Smooth muscle cell (in vitro differentiated cells): ENCODE data around the gene MAD2L2. TPM values are rescaled to one million over a fixed set of nuclear protein-coding genes. Genes with fewer than 3 reads are reported as not detected.

ENCODE experiments used
- DNase-seq: peaks from one replicate; lab custom pipeline; 2025; ENCODE audit not compliant: unreplicated experiment; lab: John Stamatoyannopoulos, UW
- H2AFZ ChIP-seq: fragments of 200-600 bp; sonication (generic); 2 replicates; pipeline ENCODE4 v1.6.0; 2016; ENCODE audit warnings: antibody characterized with exemption, low read depth, mild to moderate bottlenecking
- H3F3A ChIP-seq: fragments of 200-600 bp; sonication (generic); 2 replicates; pipeline ENCODE4 v1.6.0; 2017; ENCODE audit warnings: antibody characterized with exemption, low read depth
- H3K27ac ChIP-seq: fragments of 200-600 bp; sonication (generic); 2 replicates; pipeline ENCODE4 v1.5.1; 2016; ENCODE audit warnings: low read depth, mild to moderate bottlenecking
- H3K27me3 ChIP-seq: fragments of 200-600 bp; sonication (generic); 2 replicates; pipeline ENCODE4 v1.6.1; 2016; ENCODE audit warnings: low read depth, mild to moderate bottlenecking
- H3K36me3 ChIP-seq: fragments of 200-600 bp; sonication (generic); 2 replicates; pipeline ENCODE4 v1.5.1; 2016; ENCODE audit warnings: low read depth
- H3K4me1 ChIP-seq: fragments of 200-600 bp; sonication (generic); 2 replicates; pipeline ENCODE4 v1.5.1; 2016; ENCODE audit warnings: low read depth
- H3K4me2 ChIP-seq: fragments of 200-600 bp; sonication (generic); 2 replicates; pipeline ENCODE4 v1.6.0; 2016; ENCODE audit warnings: mild to moderate bottlenecking
- H3K4me3 ChIP-seq: fragments of 200-600 bp; sonication (generic); 2 replicates; pipeline ENCODE4 v1.5.1; 2016; ENCODE audit warnings: mild to moderate bottlenecking
- H3K79me2 ChIP-seq: fragments of 200-600 bp; sonication (generic); 2 replicates; pipeline ENCODE4 v1.6.0; 2016; ENCODE audit warnings: low read depth, mild to moderate bottlenecking
- H3K9ac ChIP-seq: fragments of 200-600 bp; sonication (generic); 2 replicates; pipeline ENCODE4 v1.6.0; 2016; ENCODE audit warnings: low read depth
- H3K9me3 ChIP-seq: fragments of 200-600 bp; sonication (generic); replicated peaks from 2 replicates; pipeline ENCODE4 v1.5.1; 2016; ENCODE audit warnings: low read depth
- H4K20me1 ChIP-seq: fragments of 200-600 bp; sonication (generic); 2 replicates; pipeline ENCODE4 v1.6.0; 2016; ENCODE audit warnings: low read depth
- WGBS: methylation state at CpG from one replicate; pipeline ENCODE4 v1.1.7; 2016; ENCODE audit warnings: low lambda C conversion rate; 5-methylcytosine and 5-hydroxymethylcytosine counted together
- polyA plus RNA-seq: library from polyadenylated mRNA; unstranded; fragments of >200 nt; fragmentation: Nextera tagmentation; extraction: Ambion mirVana; gene quantifications from 2 replicates; pipeline ENCODE4 v1.2.1, GENCODE V29; 2016
- total RNA-seq: library from RNA; depleted of rRNA; stranded (reverse); fragments of >200 nt; gene quantifications from 2 replicates; pipeline ENCODE4 v1.2.3, GENCODE V29; 2014
- TF ChIP-seq, protein P1 (sequence below): fragments of 200-600 bp; sonication (generic); IDR thresholded peaks from 2 replicates; pipeline ENCODE4 v1.5.1; 2017; ENCODE audit warnings: borderline replicate concordance, mild to moderate bottlenecking, antibody characterized with exemption; ENCODE audit not compliant: insufficient read depth, poor library complexity, severe bottlenecking

MAD2L2 gene
- total and polyA plus RNA-seq, 2 experiments from 2014 or later, result 46.0 to 87.4 TPM

DNA sequence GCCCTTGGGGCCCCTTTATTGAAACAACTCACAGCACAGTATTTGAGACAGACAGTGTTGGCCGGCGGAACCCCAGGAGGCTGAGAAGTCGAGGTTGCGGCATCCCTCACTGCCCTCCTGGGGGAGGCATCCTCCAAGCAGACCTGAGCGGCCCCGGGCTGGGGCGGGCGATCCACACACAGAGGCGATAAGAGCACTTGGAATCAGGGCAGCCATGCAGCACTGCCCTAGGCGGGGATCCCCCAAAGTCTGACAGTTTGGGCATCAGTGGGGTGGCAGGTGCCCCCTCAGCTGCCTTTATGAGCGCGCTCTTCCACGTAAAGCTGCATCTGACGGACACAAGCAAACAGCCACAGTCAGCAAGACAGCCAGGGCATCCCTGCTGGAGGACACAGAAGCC lies 6.5 kb downstream of the MAD2L2 start:
- H3K4me2 ChIP-seq, result no peak overlapping the region
- no peaks in the 10 kb centered on the region for H4K20me1 ChIP-seq
- H3K27me3 ChIP-seq, result no peaks in the 10 kb centered on the region
- no peaks in the 10 kb centered on the region for H3F3A ChIP-seq
- TF ChIP-seq, protein P1, sequence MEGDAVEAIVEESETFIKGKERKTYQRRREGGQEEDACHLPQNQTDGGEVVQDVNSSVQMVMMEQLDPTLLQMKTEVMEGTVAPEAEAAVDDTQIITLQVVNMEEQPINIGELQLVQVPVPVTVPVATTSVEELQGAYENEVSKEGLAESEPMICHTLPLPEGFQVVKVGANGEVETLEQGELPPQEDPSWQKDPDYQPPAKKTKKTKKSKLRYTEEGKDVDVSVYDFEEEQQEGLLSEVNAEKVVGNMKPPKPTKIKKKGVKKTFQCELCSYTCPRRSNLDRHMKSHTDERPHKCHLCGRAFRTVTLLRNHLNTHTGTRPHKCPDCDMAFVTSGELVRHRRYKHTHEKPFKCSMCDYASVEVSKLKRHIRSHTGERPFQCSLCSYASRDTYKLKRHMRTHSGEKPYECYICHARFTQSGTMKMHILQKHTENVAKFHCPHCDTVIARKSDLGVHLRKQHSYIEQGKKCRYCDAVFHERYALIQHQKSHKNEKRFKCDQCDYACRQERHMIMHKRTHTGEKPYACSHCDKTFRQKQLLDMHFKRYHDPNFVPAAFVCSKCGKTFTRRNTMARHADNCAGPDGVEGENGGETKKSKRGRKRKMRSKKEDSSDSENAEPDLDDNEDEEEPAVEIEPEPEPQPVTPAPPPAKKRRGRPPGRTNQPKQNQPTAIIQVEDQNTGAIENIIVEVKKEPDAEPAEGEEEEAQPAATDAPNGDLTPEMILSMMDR, result no peak
- no peak overlapping the region for H2AFZ ChIP-seq
- no peak overlapping the region for H3K27ac ChIP-seq
- no peaks in the 10 kb centered on the region for H3K4me1 ChIP-seq
- DNase-seq, result no peak
- H3K9me3 ChIP-seq, result no peaks in the 10 kb centered on the region
- H3K9ac ChIP-seq, result no peak overlapping the region
- 97% methylated on average over 14 of the region's 14 CpGs for WGBS
- no peak overlapping the region for H3K4me3 ChIP-seq
- H3K36me3 ChIP-seq, result no peaks in the 10 kb centered on the region
- H3K79me2 ChIP-seq, result no peaks in the 10 kb centered on the region

GRCh38 chr1:11673089-11673769 lies 7.7 kb downstream of the MAD2L2 start:
- Histone ChIP-seq H3K9ac (no peak overlapping the region), H3K4me2 (no peak overlapping the region), H4K20me1 (no peaks in the 10 kb centered on the region), H2AFZ (no peak overlapping the region), H3K4me1 (no peaks in the 10 kb centered on the region), H3K27me3 (no peaks in the 10 kb centered on the region), H3K4me3 (no peak overlapping the region), H3F3A (no peaks in the 10 kb centered on the region), H3K36me3 (no peaks in the 10 kb centered on the region), H3K79me2 (no peaks in the 10 kb centered on the region), H3K27ac (no peak overlapping the region), H3K9me3 (no peaks in the 10 kb centered on the region)
- 97% methylated on average over 14 of the region's 14 CpGs for WGBS
- TF ChIP-seq, protein P1, result no peak
- no peak for DNase-seq

- Histone ChIP-seq H3K36me3 (no peaks in the 10 kb centered on the region), H3F3A (no peaks in the 10 kb centered on the region), H3K27ac (no peak overlapping the region), H3K9me3 (no peaks in the 10 kb centered on the region), H3K4me1 (no peaks in the 10 kb centered on the region), H3K4me3 (no peak overlapping the region), H3K9ac (no peak overlapping the region), H4K20me1 (no peaks in the 10 kb centered on the region), H3K27me3 (no peaks in the 10 kb centered on the region), H2AFZ (no peak overlapping the region), H3K79me2 (no peaks in the 10 kb centered on the region), H3K4me2 (no peak overlapping the region)
- DNase-seq, result no peak
- TF ChIP-seq, protein P1, result no peak
- WGBS, result 92% methylated on average over 14 of the region's 14 CpGs
Observed at GRCh38 chr1:11671544-11672286, 9.2 kb downstream of the MAD2L2 start.
